H1 (cell line): ENCODE results near the gene TM4SF18. TPM values are rescaled to one million over a fixed set of nuclear protein-coding genes. Genes with fewer than 3 reads are reported as not detected.
A peak's percentile ranks its signal among the peaks of the same experiment; 100 is the strongest.

ENCODE experiments used
- BACH1 ChIP-seq: IDR thresholded peaks from 2 replicates; pipeline ENCODE4 v1.6.1; 2012; ENCODE audit warnings: low read length, improper control_type of control experiment
- CTBP2 ChIP-seq: IDR thresholded peaks from 2 replicates; pipeline ENCODE4 v1.7.0; 2011; ENCODE audit warnings: borderline replicate concordance, mild to moderate bottlenecking, moderate library complexity, mixed read lengths, low read length; ENCODE audit not compliant: insufficient read depth, insufficient read length
- HDAC2 ChIP-seq, 2 experiments: fragments of 300-600 bp in 1 of 2; sonication (generic) in 1 of 2; IDR thresholded peaks; 2 replicates each; pipeline ENCODE4 v1.6.1; 2011 to 2012; ENCODE audit warnings: low read depth in 2 of 2, low read length in 2 of 2, mild to moderate bottlenecking in 2 of 2, moderate library complexity in 2 of 2, borderline replicate concordance in 1 of 2, inconsistent platforms in 1 of 2
- MAFK ChIP-seq: IDR thresholded peaks from 2 replicates; pipeline ENCODE4 v1.6.1; 2012; ENCODE audit warnings: low read depth, mild to moderate bottlenecking, improper control_type of control experiment, low read length
- RBBP5 ChIP-seq: IDR thresholded peaks from 2 replicates; pipeline ENCODE4 v1.7.1; 2012; ENCODE audit warnings: low read depth, mild to moderate bottlenecking, inconsistent platforms, low read length, moderate library complexity, borderline replicate concordance
- TAF7 ChIP-seq: optimal IDR thresholded peaks from 2 replicates; pipeline ENCODE3; 2011; ENCODE audit warnings: low read depth, mild to moderate bottlenecking, inconsistent platforms, low read length, moderate library complexity, borderline replicate concordance
- TEAD4 ChIP-seq: IDR thresholded peaks from 2 replicates; pipeline ENCODE4 v1.6.1; 2012; ENCODE audit warnings: low read depth, low read length, inconsistent platforms, mixed read lengths
- polyA plus RNA-seq, 7 experiments: library from polyadenylated mRNA; depleted of rRNA in 3 of 7; stranded (reverse) in 5 of 7; unstranded in 2 of 7; fragments of >200 nt in 5 of 7; fragments of 200-250 nt in 2 of 7; gene quantifications; 1 replicate in 5 of 7; 2 replicates in 1 of 7; 4 replicates in 1 of 7; pipeline versions ENCODE4 v1.2.1 to v1.2.3, GENCODE V29; 2011 to 2013; ENCODE audit warnings: missing spikeins in 2 of 7, mixed read lengths in 2 of 7
- total RNA-seq: library from RNA; stranded (reverse); fragmentation: NEBNext Ultra II Directional; extraction: Animal tissue kit (Norgen Biotek cat#: 25700); gene quantifications from 2 replicates; pipeline ENCODE4 v1.2.1, GENCODE V29; 2021
- TF ChIP-seq, protein P1 (sequence below): fragments of 300-600 bp; sonication (generic); IDR thresholded peaks from 2 replicates; pipeline ENCODE4 v1.7.1; 2012; ENCODE audit warnings: low read length, moderate library complexity, mild to moderate bottlenecking, inconsistent platforms; ENCODE audit not compliant: insufficient replicate concordance

Gene TM4SF18
- total and polyA plus RNA-seq, 2 of the 8 experiments (the other 6 are each of a cell fraction or from before 2014, with no cell fraction given), result 2.9 to 13.6 TPM

DNA sequence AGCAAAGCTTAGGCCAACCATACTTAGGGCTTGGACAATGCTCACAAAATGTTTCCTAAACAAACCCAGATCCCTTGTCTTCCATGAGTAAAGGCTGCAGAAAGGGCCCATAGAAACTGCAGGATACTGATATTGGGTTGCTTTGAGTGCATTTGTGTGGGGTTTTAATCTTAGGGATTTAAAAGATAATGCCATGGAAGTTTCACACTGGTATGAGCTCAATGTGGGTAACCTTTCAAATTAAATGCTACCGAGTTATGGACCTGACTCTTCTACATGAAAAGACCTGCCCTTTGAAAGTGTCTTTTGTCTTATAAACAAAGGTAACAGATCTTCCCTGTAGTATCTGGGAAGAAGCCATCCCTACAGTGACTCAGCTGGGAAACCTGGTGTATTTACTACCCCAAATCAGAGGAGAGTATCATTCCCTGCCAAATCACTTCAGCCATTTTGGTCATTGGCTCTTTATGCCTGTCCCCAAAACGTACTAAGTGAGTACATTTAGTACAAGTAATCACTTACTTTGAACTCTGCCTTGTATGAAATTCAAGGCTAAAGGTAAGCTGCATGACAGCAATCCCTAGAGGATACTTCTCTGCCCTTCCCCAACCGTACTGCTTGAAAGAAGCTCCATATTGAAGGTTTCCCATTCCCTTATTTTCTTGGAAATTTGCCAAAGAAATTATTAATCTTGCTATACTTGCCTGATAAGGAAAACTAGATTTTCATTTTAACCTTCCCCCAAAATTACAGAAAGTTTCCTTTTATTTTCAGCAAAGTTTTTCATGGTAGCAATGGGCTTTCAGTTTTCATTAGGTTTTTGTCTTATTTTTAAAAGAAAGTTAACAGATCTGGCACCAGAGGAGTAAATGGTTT is 36.8 kb upstream of the TM4SF18 start (continued):
- TF ChIP-seq, protein P1, sequence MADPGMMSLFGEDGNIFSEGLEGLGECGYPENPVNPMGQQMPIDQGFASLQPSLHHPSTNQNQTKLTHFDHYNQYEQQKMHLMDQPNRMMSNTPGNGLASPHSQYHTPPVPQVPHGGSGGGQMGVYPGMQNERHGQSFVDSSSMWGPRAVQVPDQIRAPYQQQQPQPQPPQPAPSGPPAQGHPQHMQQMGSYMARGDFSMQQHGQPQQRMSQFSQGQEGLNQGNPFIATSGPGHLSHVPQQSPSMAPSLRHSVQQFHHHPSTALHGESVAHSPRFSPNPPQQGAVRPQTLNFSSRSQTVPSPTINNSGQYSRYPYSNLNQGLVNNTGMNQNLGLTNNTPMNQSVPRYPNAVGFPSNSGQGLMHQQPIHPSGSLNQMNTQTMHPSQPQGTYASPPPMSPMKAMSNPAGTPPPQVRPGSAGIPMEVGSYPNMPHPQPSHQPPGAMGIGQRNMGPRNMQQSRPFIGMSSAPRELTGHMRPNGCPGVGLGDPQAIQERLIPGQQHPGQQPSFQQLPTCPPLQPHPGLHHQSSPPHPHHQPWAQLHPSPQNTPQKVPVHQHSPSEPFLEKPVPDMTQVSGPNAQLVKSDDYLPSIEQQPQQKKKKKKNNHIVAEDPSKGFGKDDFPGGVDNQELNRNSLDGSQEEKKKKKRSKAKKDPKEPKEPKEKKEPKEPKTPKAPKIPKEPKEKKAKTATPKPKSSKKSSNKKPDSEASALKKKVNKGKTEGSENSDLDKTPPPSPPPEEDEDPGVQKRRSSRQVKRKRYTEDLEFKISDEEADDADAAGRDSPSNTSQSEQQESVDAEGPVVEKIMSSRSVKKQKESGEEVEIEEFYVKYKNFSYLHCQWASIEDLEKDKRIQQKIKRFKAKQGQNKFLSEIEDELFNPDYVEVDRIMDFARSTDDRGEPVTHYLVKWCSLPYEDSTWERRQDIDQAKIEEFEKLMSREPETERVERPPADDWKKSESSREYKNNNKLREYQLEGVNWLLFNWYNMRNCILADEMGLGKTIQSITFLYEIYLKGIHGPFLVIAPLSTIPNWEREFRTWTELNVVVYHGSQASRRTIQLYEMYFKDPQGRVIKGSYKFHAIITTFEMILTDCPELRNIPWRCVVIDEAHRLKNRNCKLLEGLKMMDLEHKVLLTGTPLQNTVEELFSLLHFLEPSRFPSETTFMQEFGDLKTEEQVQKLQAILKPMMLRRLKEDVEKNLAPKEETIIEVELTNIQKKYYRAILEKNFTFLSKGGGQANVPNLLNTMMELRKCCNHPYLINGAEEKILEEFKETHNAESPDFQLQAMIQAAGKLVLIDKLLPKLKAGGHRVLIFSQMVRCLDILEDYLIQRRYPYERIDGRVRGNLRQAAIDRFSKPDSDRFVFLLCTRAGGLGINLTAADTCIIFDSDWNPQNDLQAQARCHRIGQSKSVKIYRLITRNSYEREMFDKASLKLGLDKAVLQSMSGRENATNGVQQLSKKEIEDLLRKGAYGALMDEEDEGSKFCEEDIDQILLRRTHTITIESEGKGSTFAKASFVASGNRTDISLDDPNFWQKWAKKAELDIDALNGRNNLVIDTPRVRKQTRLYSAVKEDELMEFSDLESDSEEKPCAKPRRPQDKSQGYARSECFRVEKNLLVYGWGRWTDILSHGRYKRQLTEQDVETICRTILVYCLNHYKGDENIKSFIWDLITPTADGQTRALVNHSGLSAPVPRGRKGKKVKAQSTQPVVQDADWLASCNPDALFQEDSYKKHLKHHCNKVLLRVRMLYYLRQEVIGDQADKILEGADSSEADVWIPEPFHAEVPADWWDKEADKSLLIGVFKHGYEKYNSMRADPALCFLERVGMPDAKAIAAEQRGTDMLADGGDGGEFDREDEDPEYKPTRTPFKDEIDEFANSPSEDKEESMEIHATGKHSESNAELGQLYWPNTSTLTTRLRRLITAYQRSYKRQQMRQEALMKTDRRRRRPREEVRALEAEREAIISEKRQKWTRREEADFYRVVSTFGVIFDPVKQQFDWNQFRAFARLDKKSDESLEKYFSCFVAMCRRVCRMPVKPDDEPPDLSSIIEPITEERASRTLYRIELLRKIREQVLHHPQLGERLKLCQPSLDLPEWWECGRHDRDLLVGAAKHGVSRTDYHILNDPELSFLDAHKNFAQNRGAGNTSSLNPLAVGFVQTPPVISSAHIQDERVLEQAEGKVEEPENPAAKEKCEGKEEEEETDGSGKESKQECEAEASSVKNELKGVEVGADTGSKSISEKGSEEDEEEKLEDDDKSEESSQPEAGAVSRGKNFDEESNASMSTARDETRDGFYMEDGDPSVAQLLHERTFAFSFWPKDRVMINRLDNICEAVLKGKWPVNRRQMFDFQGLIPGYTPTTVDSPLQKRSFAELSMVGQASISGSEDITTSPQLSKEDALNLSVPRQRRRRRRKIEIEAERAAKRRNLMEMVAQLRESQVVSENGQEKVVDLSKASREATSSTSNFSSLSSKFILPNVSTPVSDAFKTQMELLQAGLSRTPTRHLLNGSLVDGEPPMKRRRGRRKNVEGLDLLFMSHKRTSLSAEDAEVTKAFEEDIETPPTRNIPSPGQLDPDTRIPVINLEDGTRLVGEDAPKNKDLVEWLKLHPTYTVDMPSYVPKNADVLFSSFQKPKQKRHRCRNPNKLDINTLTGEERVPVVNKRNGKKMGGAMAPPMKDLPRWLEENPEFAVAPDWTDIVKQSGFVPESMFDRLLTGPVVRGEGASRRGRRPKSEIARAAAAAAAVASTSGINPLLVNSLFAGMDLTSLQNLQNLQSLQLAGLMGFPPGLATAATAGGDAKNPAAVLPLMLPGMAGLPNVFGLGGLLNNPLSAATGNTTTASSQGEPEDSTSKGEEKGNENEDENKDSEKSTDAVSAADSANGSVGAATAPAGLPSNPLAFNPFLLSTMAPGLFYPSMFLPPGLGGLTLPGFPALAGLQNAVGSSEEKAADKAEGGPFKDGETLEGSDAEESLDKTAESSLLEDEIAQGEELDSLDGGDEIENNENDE, result peak; percentile 77
- TF ChIP-seq MAFK (peak; percentile 57), TAF7 (no peak), TEAD4 (0 out of 2 replicates have a peak, but pooled peaks have one; percentile 36), HDAC2 (IDR thresholded peaks at IDR 0.05; ENCODE audit: borderline replicate concordance in 1 of 2, low read depth in 2 of 2, low read length in 2 of 2) (no peak; a peak in 1 of 4 replicates), RBBP5 (no peak), CTBP2 (no peak), BACH1 (peak; percentile 76)
